IPS-20b (cell line): ENCODE data around the gene NPAS2.
A peak's percentile ranks its signal among the peaks of the same experiment; 100 is the strongest.

Source experiments
- H3K27ac ChIP-seq: one replicate; pipeline ENCODE4 v1.5.1; 2013; ENCODE audit warnings: low read length
- H3K27me3 ChIP-seq: 2 replicates; pipeline ENCODE4 v1.6.1; 2013; ENCODE audit warnings: mild to moderate bottlenecking, low read length, inconsistent platforms; ENCODE audit not compliant: insufficient read depth
- H3K36me3 ChIP-seq: 2 replicates; pipeline ENCODE4 v1.6.1; 2013; ENCODE audit warnings: low read depth, mild to moderate bottlenecking, inconsistent platforms, low read length, moderate library complexity; ENCODE audit not compliant: insufficient read depth
- H3K4me1 ChIP-seq: 2 replicates; pipeline ENCODE4 v1.6.1; 2013; ENCODE audit warnings: mild to moderate bottlenecking, control low read depth, inconsistent platforms, low read length, moderate library complexity; ENCODE audit not compliant: insufficient read depth
- H3K4me3 ChIP-seq: 2 replicates; pipeline ENCODE4 v1.5.1; 2013; ENCODE audit warnings: mild to moderate bottlenecking, low read length, inconsistent platforms
- H3K9ac ChIP-seq: 2 replicates; pipeline ENCODE4 v1.6.1; 2013; ENCODE audit warnings: low read depth, mild to moderate bottlenecking, inconsistent platforms, low read length, moderate library complexity
- H3K9me3 ChIP-seq: 2 replicates; pipeline ENCODE4 v1.6.1; 2013; ENCODE audit warnings: mild to moderate bottlenecking, low read depth, low read length, inconsistent platforms; ENCODE audit not compliant: insufficient read depth

NPAS2 gene

GRCh38 chr2:100814043-100814442 lies 5.9 kb upstream of the NPAS2 start:
- no peak overlapping the region for H3K4me3 ChIP-seq
- no peak overlapping the region for H3K27ac ChIP-seq
- H3K9ac ChIP-seq, result no peak overlapping the region
- peaks cover 14% of the 10 kb centered on the region; the same call in 1 of the 2 replicates for H3K4me1 ChIP-seq
- no peaks in the 10 kb centered on the region for H3K9me3 ChIP-seq
- no peaks in the 10 kb centered on the region for H3K36me3 ChIP-seq
- peaks cover 28% of the 10 kb centered on the region for H3K27me3 ChIP-seq

DNA sequence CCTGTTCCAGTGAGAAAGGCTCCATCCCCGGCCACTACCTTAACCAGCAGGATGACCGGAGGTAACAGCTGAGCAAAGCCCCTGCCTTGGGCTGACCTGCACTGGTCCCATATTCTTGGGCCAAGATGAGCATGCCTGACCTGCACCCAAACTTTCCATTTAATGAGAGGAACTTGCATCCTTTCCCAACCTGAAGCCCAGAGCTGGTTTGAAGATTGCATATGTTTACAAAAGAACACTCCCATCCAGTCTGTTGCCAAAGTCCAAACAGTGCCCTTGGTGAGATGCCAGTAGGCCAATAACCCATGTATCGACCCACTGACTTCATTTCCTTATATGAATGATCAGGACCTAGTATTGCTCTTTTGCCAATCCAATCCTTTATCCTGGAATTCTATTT lies 5.5 kb upstream of the NPAS2 start:
- peaks cover 11% of the 10 kb centered on the region; the same call in 1 of the 2 replicates for H3K4me1 ChIP-seq
- no peak overlapping the region for H3K27ac ChIP-seq
- H3K9me3 ChIP-seq, result no peaks in the 10 kb centered on the region
- no peak overlapping the region for H3K9ac ChIP-seq
- H3K27me3 ChIP-seq, result peaks cover 32% of the 10 kb centered on the region
- H3K4me3 ChIP-seq, result no peak overlapping the region
- no peaks in the 10 kb centered on the region for H3K36me3 ChIP-seq

- Histone ChIP-seq H3K36me3 (no peaks in the 10 kb centered on the region), H3K4me3 (no peak overlapping the region), H3K27ac (no peak overlapping the region), H3K27me3 (peaks cover 57% of the 10 kb centered on the region), H3K4me1 (peaks cover 17% of the 10 kb centered on the region; the same call in 1 of the 2 replicates), H3K9me3 (no peaks in the 10 kb centered on the region), H3K9ac (no peak overlapping the region)
These were observed 2.5 kb upstream of the NPAS2 start for GRCh38 chr2:100817388-100817985.

GRCh38 chr2:100818003-100818605 lies 1.8 kb upstream of the NPAS2 start:
- Histone ChIP-seq H3K27me3 (peaks cover 63% of the 10 kb centered on the region), H3K4me3 (peak overlapping the region; percentile 69; the same call in 1 of the 2 replicates), H3K27ac (no peak overlapping the region), H3K9me3 (no peaks in the 10 kb centered on the region), H3K4me1 (peaks cover 12% of the 10 kb centered on the region; the same call in 1 of the 2 replicates), H3K36me3 (no peaks in the 10 kb centered on the region), H3K9ac (no peak overlapping the region)

DNA sequence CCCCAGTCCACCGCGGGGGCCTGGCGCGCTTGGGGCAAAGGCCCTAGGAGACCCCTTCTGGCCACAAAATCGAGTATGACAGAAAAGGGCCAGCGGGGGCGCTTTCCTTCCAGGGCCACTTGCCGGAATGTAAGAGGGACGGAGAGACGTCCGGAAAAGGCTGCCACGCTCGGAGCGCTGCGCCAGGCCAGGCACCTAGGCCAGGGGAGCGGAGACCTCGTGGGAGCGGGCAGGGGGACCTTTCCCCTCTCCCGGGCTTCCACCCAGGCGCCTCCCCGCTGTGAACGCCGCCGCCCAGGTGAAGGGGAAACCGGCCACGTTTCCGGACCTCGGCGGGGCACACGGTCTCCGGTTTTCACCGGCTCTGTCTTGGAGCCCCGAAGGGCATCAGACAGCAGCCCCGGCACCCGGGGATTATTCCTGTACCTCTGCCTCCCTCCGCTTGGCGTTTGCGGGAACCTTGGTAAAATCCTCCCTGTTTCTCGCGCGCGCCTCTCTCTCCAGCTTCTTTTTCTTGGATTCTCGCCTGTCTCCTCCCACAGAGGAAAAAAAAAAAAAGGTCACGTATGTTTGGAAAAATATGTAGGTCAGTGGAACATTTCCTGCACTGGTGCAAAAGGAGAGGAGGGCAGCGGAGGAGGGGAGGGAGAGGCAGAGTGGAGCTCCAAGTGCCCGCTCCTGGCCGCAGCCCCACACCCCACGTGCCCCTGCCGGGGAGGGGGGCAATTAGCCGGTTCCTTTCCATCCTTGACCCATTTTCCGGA lies 1.2 kb upstream of the NPAS2 start:
- H3K4me3 ChIP-seq, result peak overlapping the region; percentile 69
- H3K4me1 ChIP-seq, result peaks cover 10% of the 10 kb centered on the region; the same call in 1 of the 2 replicates
- H3K27me3 ChIP-seq, result peaks cover 70% of the 10 kb centered on the region
- no peaks in the 10 kb centered on the region for H3K36me3 ChIP-seq
- H3K9me3 ChIP-seq, result no peaks in the 10 kb centered on the region
- H3K27ac ChIP-seq, result no peak overlapping the region
- no peak overlapping the region for H3K9ac ChIP-seq

DNA sequence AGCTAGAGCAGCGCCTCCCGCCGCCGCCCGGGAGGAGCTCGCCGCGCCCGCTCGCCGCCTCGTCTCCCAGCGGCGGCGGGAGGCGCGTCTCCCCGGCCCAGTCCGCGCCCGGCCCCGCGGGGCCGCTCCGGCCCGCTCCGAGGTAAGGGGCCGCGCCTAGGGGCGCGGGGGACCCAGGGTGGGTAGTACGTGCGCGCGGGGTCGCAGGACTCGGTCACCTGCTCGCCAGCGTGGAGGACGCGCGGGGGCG lies 259 bp downstream of the NPAS2 start:
- Histone ChIP-seq H3K4me1 (peaks cover 10% of the 10 kb centered on the region; the same call in 1 of the 2 replicates), H3K9ac (no peak overlapping the region), H3K36me3 (no peaks in the 10 kb centered on the region), H3K27me3 (peaks cover 77% of the 10 kb centered on the region), H3K4me3 (peak overlapping the region; percentile 65; the same call in 1 of the 2 replicates), H3K27ac (no peak overlapping the region), H3K9me3 (no peaks in the 10 kb centered on the region)

- Histone ChIP-seq H3K36me3 (no peaks in the 10 kb centered on the region), H3K9ac (no peak overlapping the region; the same call in 1 of the 2 replicates), H3K9me3 (no peaks in the 10 kb centered on the region), H3K27me3 (peaks cover 77% of the 10 kb centered on the region), H3K27ac (no peak overlapping the region), H3K4me3 (peak overlapping the region; percentile 65), H3K4me1 (peaks cover 10% of the 10 kb centered on the region; the same call in 1 of the 2 replicates)
These were observed 750 bp downstream of the NPAS2 start for GRCh38 chr2:100820523-100821254.

DNA sequence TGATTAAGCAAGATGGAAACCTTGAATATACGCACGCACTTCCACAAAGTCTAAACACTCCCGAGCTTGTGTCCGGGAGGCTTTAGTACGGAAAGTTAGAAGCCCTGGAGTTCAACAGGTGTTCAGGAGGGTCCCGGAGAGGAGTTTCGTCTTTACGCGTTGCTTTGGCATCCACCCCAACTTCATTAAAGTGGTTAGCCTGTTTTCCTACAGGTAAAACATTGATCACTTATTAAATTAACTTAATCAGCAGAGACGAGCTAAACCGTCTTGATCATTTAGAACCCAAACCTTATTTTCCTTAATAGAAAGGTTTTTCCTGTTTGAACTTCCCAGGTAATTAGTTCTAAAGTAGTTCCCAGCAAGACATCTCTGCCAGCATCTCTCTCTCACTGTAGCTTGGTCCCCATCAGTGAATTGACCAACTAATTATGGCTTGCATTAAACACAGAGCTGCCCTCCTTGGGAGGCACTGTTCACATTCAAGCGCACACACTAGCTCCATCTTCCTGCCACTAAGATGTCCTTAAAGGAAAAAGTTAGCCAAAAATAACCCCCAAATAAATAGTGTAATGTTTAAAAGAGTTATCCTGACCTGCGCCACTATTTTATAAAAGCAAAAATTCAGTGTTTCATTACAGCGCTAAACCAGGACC lies 1.4 kb downstream of the NPAS2 start:
- peak overlapping the region; percentile 65 for H3K4me3 ChIP-seq

GRCh38 chr2:100821911-100822265 lies 1.9 kb downstream of the NPAS2 start:
- peaks cover 71% of the 10 kb centered on the region for H3K27me3 ChIP-seq
- no peaks in the 10 kb centered on the region for H3K36me3 ChIP-seq
- H3K27ac ChIP-seq, result no peak overlapping the region
- H3K4me3 ChIP-seq, result 0 out of 2 replicates have a peak overlapping the region, but pooled peaks have one; percentile 65
- H3K9me3 ChIP-seq, result no peaks in the 10 kb centered on the region
- no peak overlapping the region for H3K9ac ChIP-seq
- peaks cover 10% of the 10 kb centered on the region; the same call in 1 of the 2 replicates for H3K4me1 ChIP-seq

More for the DNA sequence above, 1.4 kb downstream of the NPAS2 start:
- no peaks in the 10 kb centered on the region for H3K36me3 ChIP-seq
- peaks cover 10% of the 10 kb centered on the region; the same call in 1 of the 2 replicates for H3K4me1 ChIP-seq
- peaks cover 76% of the 10 kb centered on the region for H3K27me3 ChIP-seq
- H3K27ac ChIP-seq, result no peak overlapping the region
- no peaks in the 10 kb centered on the region for H3K9me3 ChIP-seq
- no peak overlapping the region for H3K9ac ChIP-seq

DNA sequence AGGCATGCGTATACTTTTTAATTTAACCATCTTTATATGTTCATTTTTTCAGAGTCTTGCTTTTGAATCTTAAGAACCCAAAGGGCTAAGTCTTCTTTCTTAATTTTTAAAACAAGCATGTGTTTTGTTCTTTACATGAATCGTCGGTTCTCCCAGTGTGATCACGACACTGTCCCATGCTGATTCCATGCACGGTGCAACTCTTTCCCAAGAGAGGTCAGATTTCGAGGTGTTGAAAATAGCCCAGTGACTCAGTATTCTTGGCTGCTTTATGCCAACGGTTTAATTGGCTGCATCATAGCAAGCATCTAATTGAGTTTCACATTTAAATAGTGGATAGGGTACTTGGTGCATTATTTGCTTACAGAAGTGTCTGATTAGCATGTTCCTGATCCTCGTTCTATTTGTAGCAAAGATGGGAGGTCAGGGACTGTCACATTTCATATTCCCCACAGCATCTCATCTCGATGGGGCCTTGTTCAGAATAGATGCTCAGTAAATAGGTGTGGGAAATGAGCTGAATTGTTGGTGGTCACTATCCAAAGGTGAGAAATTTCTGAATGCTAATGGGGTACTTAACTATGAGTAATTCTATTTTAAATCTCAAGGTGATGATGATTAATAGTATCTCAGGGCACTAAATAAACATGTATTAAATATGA lies 2.8 kb downstream of the NPAS2 start:
- H3K36me3 ChIP-seq, result no peaks in the 10 kb centered on the region
- H3K4me3 ChIP-seq, result no peak overlapping the region
- H3K27me3 ChIP-seq, result peaks cover 63% of the 10 kb centered on the region
- H3K9me3 ChIP-seq, result no peaks in the 10 kb centered on the region
- no peak overlapping the region for H3K9ac ChIP-seq
- no peak overlapping the region for H3K27ac ChIP-seq
- peaks cover 10% of the 10 kb centered on the region; the same call in 1 of the 2 replicates for H3K4me1 ChIP-seq
